Heart right ventricle (tissue), 16 donors: ENCODE results near the gene TMEM79. TPM values are rescaled to one million over a fixed set of nuclear protein-coding genes. Genes with fewer than 3 reads are reported as not detected.
"Not testable (repeated sequence)": the region's sequence is repeated elsewhere in the genome, so short reads cannot be mapped to it uniquely, and the experiment has no call there.

Source experiments
- ATAC-seq, 8 donors: fragments of 200-7000 bp; cut with Tn5 transposase; one replicate each; pipeline ENCODE4 v1.9.1; 2020; ENCODE audit warnings: mild to moderate bottlenecking in 8 of 8, moderate library complexity in 8 of 8, moderate number of reproducible peaks in 1 of 8
- DNase-seq, 2 donors: peaks; one replicate each; pipeline ENCODE4 v3.0.0-alpha.2; 2020
- H3K27ac ChIP-seq, 10 donors: fragments of 200-600 bp; sonication (generic) in 2 of 10; one replicate each; pipeline versions ENCODE4 v1.5.0 to v1.8.0; 2020 to 2022; ENCODE audit warnings: mild to moderate bottlenecking in 3 of 10
- H3K27me3 ChIP-seq, 7 donors: fragments of 200-600 bp; one replicate each; pipeline ENCODE4 v1.8.0; 2021 to 2022; ENCODE audit warnings: mild to moderate bottlenecking in 2 of 7
- H3K36me3 ChIP-seq, 9 donors: fragments of 200-600 bp; sonication (generic) in 1 of 9; one replicate each; pipeline versions ENCODE4 v1.5.0 to v1.8.0; 2020 to 2022; ENCODE audit warnings: mild to moderate bottlenecking in 2 of 9
- H3K4me1 ChIP-seq, 9 donors: fragments of 200-600 bp; sonication (generic) in 1 of 9; one replicate each; pipeline versions ENCODE4 v1.5.0 to v1.8.0; 2020 to 2022; ENCODE audit warnings: mild to moderate bottlenecking in 4 of 9
- H3K4me3 ChIP-seq, 10 donors: fragments of 200-600 bp; sonication (generic) in 2 of 10; one replicate each; pipeline versions ENCODE4 v1.5.0 to v1.8.0; 2020 to 2022; ENCODE audit warnings: mild to moderate bottlenecking in 7 of 10, moderate library complexity in 2 of 10
- H3K9me3 ChIP-seq, 11 donors: fragments of 200-600 bp in 10 of 11; sonication (generic) in 2 of 11; one replicate each; pipeline versions ENCODE4 v1.5.0 to v1.8.0; 2013 to 2022; ENCODE audit warnings: mild to moderate bottlenecking in 2 of 11, control low read depth in 1 of 11, moderate library complexity in 1 of 11
- CTCF ChIP-seq, 9 donors: fragments of 200-600 bp; sonication (generic) in 2 of 9; IDR thresholded peaks; one replicate each; pipeline versions ENCODE4 v1.5.0 to v1.8.0; 2021 to 2022; ENCODE audit warnings: antibody characterized with exemption in 9 of 9, mild to moderate bottlenecking in 5 of 9, moderate library complexity in 1 of 9
- WGBS, 2 donors: extraction: QIAGEN DNeasy Blood & Tissue Kit; methylation state at CpG; one replicate each; pipeline ENCODE4 v1.1.7; 2013; ENCODE audit warnings: inconsistent platforms in 1 of 2; 5-methylcytosine and 5-hydroxymethylcytosine counted together
- intact Hi-C, 10 donors: fragments of 100-400 bp; cut with DNase I; formaldehyde crosslinking; loops; one replicate each; pipeline versions ENCODE4 v1.11.1 to v1.14.2; 2022
- polyA plus RNA-seq, 2 donors: library from polyadenylated mRNA; stranded (reverse); fragments of 200-250 nt; gene quantifications; one replicate each; pipeline ENCODE4 v1.2.3, GENCODE V29; 2013
- total RNA-seq, 10 donors: library from RNA; stranded (reverse); fragmentation: NEBNext Ultra II Directional in 3 of 10; extraction: Animal tissue kit (Norgen Biotek cat#: 25700) in 3 of 10; gene quantifications; one replicate each; pipeline versions ENCODE4 v1.2.1 to v1.2.4, GENCODE V29; 2021 to 2023
- donor health status: Arrhythmogenic right ventricular cardiomyopathy.
- donor health status: ischemic (EF 13 %, LVEDD 7.1; RV severe dilation, severe dysfunction).
- donor health status: healthy with polysubstance abuse.
- donor health status: DM: no; HTN: yes; CAD: no.
- donor health status: DM: no; HTN: no; CAD: no.
- donor health status: ischemic (EF 25% LVEDD 6.9; RV normal size, moderate dysfunction).
- donor health status: ischemic (EF 25% LVEDD 5.7; RV mildly dilated, moderate dysfunction).
- donor health status: healthy.
- donor health status: DM: yes; HTN: yes; CAD: no.
- donor health status: Ischemic cardiomyopathy.
- donor health status: ischemic (EF 35%, LVEDD 5.7; RV mildly dilated, moderate dysfunction).
- donor health status: nonischemic (EF 11% LVEDD 7.7; RV severe dilation, severe dysfunction).
- donor health status: DM: yes; HTN: yes; CAD: no.
- donor health status: PGD.
- donor health status: ischemic (EF 29% LVEDD 5.4; RV normal size, mild dysfunction).
- donor health status: nonischemic (EF 23%, LVEDD 6.1; RV moderate dilation, normal function).

Gene TMEM79
- total and polyA plus RNA-seq, 12 donors, result 0.82 to 2.3 (median 1.7) TPM

GRCh38 chr1:156320560-156320959, 36.4 kb downstream of the TMEM79 start:
- Histone ChIP-seq H3K27ac (no peak overlapping the region), H3K36me3 (peaks cover 3 to 100% (median 88%) of the 10 kb centered on the region in 9 donors), H3K4me3 (no peak overlapping the region), H3K27me3 (no peaks in the 10 kb centered on the region), H3K4me1 (no peaks in the 10 kb centered on the region), H3K9me3 (no peaks in the 10 kb centered on the region)
- intact Hi-C loops, result no loop called here
- DNase-seq (no peak), ATAC-seq (no peak)
- TF ChIP-seq CTCF (IDR thresholded peaks at IDR 0.05), result no peak
- WGBS, 2 donors, result 82 to 89% methylated on average over 3 of the region's 3 CpGs

- 96 to 97% methylated on average over 9 of the region's 9 CpGs for WGBS, 2 donors
- peaks cover 3 to 90% (median 64%) of the 10 kb centered on the region in 9 donors for H3K36me3 ChIP-seq
- intact Hi-C loops, result not testable (repeated sequence)
These were observed 39.1 kb downstream of the TMEM79 start for GRCh38 chr1:156323179-156323578.

GRCh38 chr1:156336242-156336641, 52.1 kb downstream of the TMEM79 start:
- H3K4me3 ChIP-seq, result peak overlapping the region in 5 of 10 donors; percentile 71 to 99 (median 90)
- no peaks in the 10 kb centered on the region for H3K9me3 ChIP-seq
- DNase-seq, result no peak
- ATAC-seq, result no peak
- H3K27ac ChIP-seq, result no peak overlapping the region
- 81 to 85% methylated on average over 4 of the region's 4 CpGs for WGBS, 2 donors
- H3K36me3 ChIP-seq, result peaks cover 0 to 52% (median 37%) of the 10 kb centered on the region in 9 donors
- H3K4me1 ChIP-seq, result peaks cover 8 to 25% (median 20%) of the 10 kb centered on the region in 9 donors
- peak in 2 of 9 donors; percentile 5 to 6 for TF ChIP-seq CTCF (IDR thresholded peaks at IDR 0.05)
- intact Hi-C loops, result no loop called here
- H3K27me3 ChIP-seq, result no peaks in the 10 kb centered on the region

More at GRCh38 chr1:156323179-156323578, 39.1 kb downstream of the TMEM79 start:
- H3K27me3 ChIP-seq, H3K4me1 ChIP-seq, DNase-seq, H3K4me3 ChIP-seq, H3K9me3 ChIP-seq, ATAC-seq, H3K27ac ChIP-seq: not testable (repeated sequence)

GRCh38 chr1:156337052-156337887, 53.1 kb downstream of the TMEM79 start:
- Histone ChIP-seq H3K27ac (peak overlapping the region; percentile 32 to 91 (median 82)), H3K36me3 (peaks cover 0 to 42% (median 28%) of the 10 kb centered on the region in 9 donors), H3K27me3 (no peaks in the 10 kb centered on the region), H3K9me3 (no peaks in the 10 kb centered on the region), H3K4me3 (peak overlapping the region; percentile 63 to 99 (median 86)), H3K4me1 (peaks cover 8 to 25% (median 20%) of the 10 kb centered on the region in 9 donors)
- TF ChIP-seq CTCF (IDR thresholded peaks at IDR 0.05), result no peak
- DNase-seq (peak in 1 of 2 donors; percentile 22), ATAC-seq (peak in 3 of 8 donors; percentile 1 to 2 (median 2))
- 33 to 35% methylated on average over 34 of the region's 34 CpGs for WGBS, 2 donors
- intact Hi-C loops, result no loop called here

GRCh38 chr1:156337888-156338179, 53.7 kb downstream of the TMEM79 start:
- 0 to 1% methylated on average over 14 of the region's 14 CpGs for WGBS, 2 donors
- TF ChIP-seq CTCF (IDR thresholded peaks at IDR 0.05), result peak in 1 of 9 donors; percentile 17
- Histone ChIP-seq H3K27me3 (no peaks in the 10 kb centered on the region), H3K27ac (peak overlapping the region; percentile 32 to 91 (median 82)), H3K9me3 (no peaks in the 10 kb centered on the region), H3K4me3 (peak overlapping the region; percentile 63 to 99 (median 86)), H3K4me1 (peaks cover 8 to 25% (median 20%) of the 10 kb centered on the region in 9 donors), H3K36me3 (peaks cover 0 to 36% (median 23%) of the 10 kb centered on the region in 9 donors)
- ATAC-seq (peak in 6 of 8 donors; percentile 0 to 26 (median 8)), DNase-seq (no peak)
- intact Hi-C loops, result no loop called here
